ENCODE data around the gene PLEKHG4.

Gene PLEKHG4

GRCh38 chr16:67265834-67266233, 13.5 kb upstream of the PLEKHG4 start:
- DNase-seq (ENCODE audit: low read depth in 1 of 2, low spot score in 1 of 2), result no peak
- no peak overlapping the region for H3K27ac ChIP-seq (replicated peaks)
- peaks cover 3% of the 10 kb centered on the region for H3K27me3 ChIP-seq (ENCODE audit: insufficient read depth, poor library complexity, severe bottlenecking)
- TF ChIP-seq REST (IDR thresholded peaks at IDR 0.05; ENCODE audit: insufficient replicate concordance, low read depth), result no peak
- no peak for TF ChIP-seq POLR2AphosphoS5 (IDR thresholded peaks at IDR 0.05; ENCODE audit: low read depth)
- TF ChIP-seq SPI1 (IDR thresholded peaks at IDR 0.05; ENCODE audit: borderline replicate concordance, low read depth), result no peak
- TF ChIP-seq GABPA (IDR thresholded peaks at IDR 0.05; ENCODE audit: low read depth), result no peak
- no peak for TF ChIP-seq CTCF (IDR thresholded peaks at IDR 0.05; ENCODE audit: insufficient read depth, low read length)
- H3K4me3 ChIP-seq (replicated peaks; ENCODE audit: insufficient read depth, low read length), result no peak overlapping the region

GRCh38 chr16:67268136-67268579, 11.2 kb upstream of the PLEKHG4 start:
- H3K27ac ChIP-seq (replicated peaks), result no peak overlapping the region
- DNase-seq (ENCODE audit: low read depth in 1 of 2, low spot score in 1 of 2), result no peak
- no peak overlapping the region for H3K4me3 ChIP-seq (replicated peaks; ENCODE audit: insufficient read depth, low read length)
- TF ChIP-seq GABPA (IDR thresholded peaks at IDR 0.05; ENCODE audit: low read depth) (no peak), POLR2AphosphoS5 (IDR thresholded peaks at IDR 0.05; ENCODE audit: low read depth) (no peak), SPI1 (IDR thresholded peaks at IDR 0.05; ENCODE audit: borderline replicate concordance, low read depth) (no peak), CTCF (IDR thresholded peaks at IDR 0.05; ENCODE audit: insufficient read depth, low read length) (no peak), REST (IDR thresholded peaks at IDR 0.05; ENCODE audit: insufficient replicate concordance, low read depth) (no peak)
- H3K27me3 ChIP-seq (ENCODE audit: insufficient read depth, poor library complexity, severe bottlenecking), result peaks cover 3% of the 10 kb centered on the region

- H3K27ac ChIP-seq (replicated peaks), result no peak overlapping the region
- no peak overlapping the region for H3K4me3 ChIP-seq (replicated peaks; ENCODE audit: insufficient read depth, low read length)
- TF ChIP-seq GABPA (IDR thresholded peaks at IDR 0.05; ENCODE audit: low read depth) (no peak), CTCF (IDR thresholded peaks at IDR 0.05; ENCODE audit: insufficient read depth, low read length) (no peak), POLR2AphosphoS5 (IDR thresholded peaks at IDR 0.05; ENCODE audit: low read depth) (no peak), REST (IDR thresholded peaks at IDR 0.05; ENCODE audit: insufficient replicate concordance, low read depth) (no peak), SPI1 (IDR thresholded peaks at IDR 0.05; ENCODE audit: borderline replicate concordance, low read depth) (no peak)
- no peak for DNase-seq (ENCODE audit: low read depth in 1 of 2, low spot score in 1 of 2)
- peaks cover 3% of the 10 kb centered on the region for H3K27me3 ChIP-seq (ENCODE audit: insufficient read depth, poor library complexity, severe bottlenecking)
These were observed 9.6 kb upstream of the PLEKHG4 start for GRCh38 chr16:67269766-67270165.
